ENCODE results near the gene ACP1. TPM values are rescaled to one million over a fixed set of nuclear protein-coding genes. Genes with fewer than 3 reads are reported as not detected.

Gene ACP1
- 68.1 and 72.8 TPM in 2 replicates for total RNA-seq (2012; rRNA removed)

DNA sequence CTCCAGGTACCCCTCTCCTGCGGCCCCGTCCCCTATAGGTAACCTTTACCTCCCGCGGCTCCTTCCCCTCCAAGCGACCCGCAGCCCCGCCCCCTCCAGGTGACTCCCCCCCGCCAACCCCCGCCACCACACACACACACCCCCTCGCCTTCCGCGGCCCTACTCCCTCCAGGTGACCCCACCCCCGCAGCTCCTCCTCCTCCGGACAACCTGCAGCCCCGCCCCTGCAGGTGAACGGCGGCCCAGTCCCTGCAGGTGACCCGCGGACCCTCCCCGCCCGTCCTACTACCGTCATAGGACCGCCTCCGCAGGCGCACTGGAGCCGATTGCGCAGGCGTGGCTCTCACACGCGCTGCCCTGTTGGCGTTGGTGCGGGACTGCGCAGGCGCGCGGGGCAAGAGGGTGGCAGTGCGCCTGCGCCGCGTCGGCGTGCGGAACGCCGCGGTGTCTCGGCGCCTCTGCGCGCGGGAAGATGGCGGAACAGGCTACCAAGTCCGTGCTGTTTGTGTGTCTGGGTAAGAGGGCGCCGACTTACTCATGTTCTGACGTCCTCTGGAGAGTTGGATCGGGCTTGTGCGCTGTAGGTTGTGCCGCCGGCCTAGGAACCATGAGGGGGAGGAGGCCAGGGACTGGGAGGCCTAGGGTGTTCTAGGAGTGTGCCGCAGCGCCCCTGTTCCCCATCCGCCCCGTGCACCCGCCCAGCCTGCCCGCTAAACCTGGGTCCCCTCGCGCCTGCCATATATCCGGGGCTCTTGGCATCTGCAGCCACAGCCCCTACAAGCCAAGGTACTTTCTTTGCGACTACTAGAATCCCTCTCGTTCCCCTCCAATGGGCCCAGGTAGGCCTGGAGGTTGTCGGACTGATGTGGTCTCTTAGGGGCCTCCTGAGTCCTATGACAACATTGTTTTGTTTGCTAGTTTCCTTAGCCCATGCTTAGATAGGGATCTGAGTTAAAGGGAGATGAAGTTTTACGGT lies at the start of gene ACP1:
ACP1 (plus strand) TSS at position 455 of the 976 bp plus-strand sequence; CDS start at position 473, 18 bp downstream.
- H3K4me2 ChIP-seq (ENCODE audit: low read length): peak within 1 kb of the TSS; percentile 87
- no peaks in the 10 kb centered on the region for H3K9me3 ChIP-seq (replicated peaks; ENCODE audit: low read length)
- H3K4me1 ChIP-seq (ENCODE audit: control insufficient read depth, insufficient read depth, low read length): peaks cover 20% of the 10 kb centered on the region
- peaks cover 4% of the 10 kb centered on the region for H3K36me3 ChIP-seq (ENCODE audit: insufficient read depth, low read length)
- peak within 1 kb of the TSS; percentile 92 for H3K4me3 ChIP-seq (ENCODE audit: low read length)
- H3K27me3 ChIP-seq (ENCODE audit: control insufficient read depth, insufficient read depth, low read length): no peaks in the 10 kb centered on the region
- H3K9ac ChIP-seq (ENCODE audit: low read depth, low read length): peak within 1 kb of the TSS; percentile 95

GRCh38 chr2:216068-216467 lies 48.7 kb upstream of the ACP1 start:
- Histone ChIP-seq H3K9me3 (replicated peaks; ENCODE audit: low read length) (peaks cover 7% of the 10 kb centered on the region), H3K36me3 (ENCODE audit: insufficient read depth, low read length) (peaks cover 12% of the 10 kb centered on the region), H3K9ac (ENCODE audit: low read depth, low read length) (no peak overlapping the region)

GRCh38 chr2:223451-223850 lies 41.3 kb upstream of the ACP1 start:
- Histone ChIP-seq H3K36me3 (ENCODE audit: insufficient read depth, low read length) (peaks cover 31% of the 10 kb centered on the region), H3K9ac (ENCODE audit: low read depth, low read length) (no peak overlapping the region)

More at GRCh38 chr2:216068-216467, 48.7 kb upstream of the ACP1 start:
- H3K27me3 ChIP-seq (ENCODE audit: control insufficient read depth, insufficient read depth, low read length): peaks cover 6% of the 10 kb centered on the region
- H3K4me3 ChIP-seq (ENCODE audit: low read length): no peak overlapping the region
- peaks cover 3% of the 10 kb centered on the region for H3K4me1 ChIP-seq (ENCODE audit: control insufficient read depth, insufficient read depth, low read length)
- H3K4me2 ChIP-seq (ENCODE audit: low read length): no peak overlapping the region

DNA sequence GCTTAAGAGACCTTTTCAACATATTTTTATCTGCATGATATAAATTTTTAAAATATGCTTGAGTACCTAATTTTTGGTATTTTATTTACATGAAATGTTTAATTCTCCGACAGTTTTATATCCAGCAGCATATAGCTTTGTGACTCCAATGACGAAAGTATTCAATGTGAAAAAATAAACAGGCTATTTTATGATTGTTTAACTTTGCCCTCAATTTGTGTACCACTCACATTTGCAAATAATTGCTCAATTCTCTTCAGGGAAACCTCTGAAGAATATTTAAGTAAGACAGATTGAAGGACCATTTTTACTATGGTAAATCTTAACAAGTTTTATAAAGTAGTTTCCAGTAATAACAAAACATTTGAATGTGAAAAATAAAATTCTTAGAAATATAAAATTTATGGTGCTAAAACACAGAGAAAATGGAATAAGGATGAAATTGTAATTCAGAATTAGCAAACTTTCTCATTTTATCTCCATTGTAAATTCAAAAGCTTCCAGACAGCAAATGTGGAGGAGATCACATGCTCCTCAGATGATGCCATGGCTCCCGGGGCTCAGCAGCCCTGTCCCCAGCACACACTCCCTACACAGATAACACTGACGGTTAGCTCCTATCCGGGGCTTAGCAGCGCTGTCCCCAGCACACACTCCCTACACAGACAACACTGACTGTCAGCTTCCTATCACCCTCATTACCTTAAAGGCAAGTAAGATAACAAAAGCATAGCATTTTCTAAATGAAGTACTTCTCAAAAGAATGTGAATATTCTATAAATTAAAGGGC lies 40.6 kb upstream of the ACP1 start:
- no peaks in the 10 kb centered on the region for H3K4me1 ChIP-seq (ENCODE audit: control insufficient read depth, insufficient read depth, low read length)
- H3K9me3 ChIP-seq (replicated peaks; ENCODE audit: low read length): no peaks in the 10 kb centered on the region
- no peak overlapping the region for H3K4me2 ChIP-seq (ENCODE audit: low read length)
- H3K27me3 ChIP-seq (ENCODE audit: control insufficient read depth, insufficient read depth, low read length): no peaks in the 10 kb centered on the region
- H3K9ac ChIP-seq (ENCODE audit: low read depth, low read length): no peak overlapping the region
- no peak overlapping the region for H3K4me3 ChIP-seq (ENCODE audit: low read length)
- H3K36me3 ChIP-seq (ENCODE audit: insufficient read depth, low read length): peaks cover 29% of the 10 kb centered on the region

More at GRCh38 chr2:223451-223850, 41.3 kb upstream of the ACP1 start:
- H3K27me3 ChIP-seq (ENCODE audit: control insufficient read depth, insufficient read depth, low read length): no peaks in the 10 kb centered on the region
- no peaks in the 10 kb centered on the region for H3K4me1 ChIP-seq (ENCODE audit: control insufficient read depth, insufficient read depth, low read length)
- no peak overlapping the region for H3K4me2 ChIP-seq (ENCODE audit: low read length)
- H3K4me3 ChIP-seq (ENCODE audit: low read length): no peak overlapping the region
- H3K9me3 ChIP-seq (replicated peaks; ENCODE audit: low read length): no peaks in the 10 kb centered on the region

DNA sequence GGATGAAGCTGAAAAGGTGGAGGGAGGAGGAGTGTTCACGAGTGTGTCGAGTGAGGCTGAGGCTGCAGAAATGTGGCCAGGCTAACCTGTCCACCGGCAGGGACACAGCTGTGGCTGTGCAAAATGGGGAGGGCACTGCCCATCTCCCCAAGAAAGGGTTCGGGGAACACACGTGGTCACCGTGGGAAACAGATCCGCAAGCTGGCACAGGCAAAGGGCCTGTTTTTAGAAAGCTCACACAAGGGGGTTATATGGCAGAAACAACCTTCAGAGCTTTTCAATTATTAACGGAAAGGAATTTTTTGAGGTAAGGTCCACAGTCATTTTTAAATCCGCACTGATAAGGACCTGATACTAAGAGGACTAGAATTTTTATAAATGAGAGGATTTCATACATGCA lies 36.6 kb upstream of the ACP1 start:
- Histone ChIP-seq H3K4me3 (ENCODE audit: low read length) (no peak overlapping the region), H3K9me3 (replicated peaks; ENCODE audit: low read length) (no peaks in the 10 kb centered on the region), H3K4me2 (ENCODE audit: low read length) (no peak overlapping the region), H3K9ac (ENCODE audit: low read depth, low read length) (no peak overlapping the region), H3K27me3 (ENCODE audit: control insufficient read depth, insufficient read depth, low read length) (no peaks in the 10 kb centered on the region), H3K4me1 (ENCODE audit: control insufficient read depth, insufficient read depth, low read length) (no peaks in the 10 kb centered on the region), H3K36me3 (ENCODE audit: insufficient read depth, low read length) (peaks cover 35% of the 10 kb centered on the region)

DNA sequence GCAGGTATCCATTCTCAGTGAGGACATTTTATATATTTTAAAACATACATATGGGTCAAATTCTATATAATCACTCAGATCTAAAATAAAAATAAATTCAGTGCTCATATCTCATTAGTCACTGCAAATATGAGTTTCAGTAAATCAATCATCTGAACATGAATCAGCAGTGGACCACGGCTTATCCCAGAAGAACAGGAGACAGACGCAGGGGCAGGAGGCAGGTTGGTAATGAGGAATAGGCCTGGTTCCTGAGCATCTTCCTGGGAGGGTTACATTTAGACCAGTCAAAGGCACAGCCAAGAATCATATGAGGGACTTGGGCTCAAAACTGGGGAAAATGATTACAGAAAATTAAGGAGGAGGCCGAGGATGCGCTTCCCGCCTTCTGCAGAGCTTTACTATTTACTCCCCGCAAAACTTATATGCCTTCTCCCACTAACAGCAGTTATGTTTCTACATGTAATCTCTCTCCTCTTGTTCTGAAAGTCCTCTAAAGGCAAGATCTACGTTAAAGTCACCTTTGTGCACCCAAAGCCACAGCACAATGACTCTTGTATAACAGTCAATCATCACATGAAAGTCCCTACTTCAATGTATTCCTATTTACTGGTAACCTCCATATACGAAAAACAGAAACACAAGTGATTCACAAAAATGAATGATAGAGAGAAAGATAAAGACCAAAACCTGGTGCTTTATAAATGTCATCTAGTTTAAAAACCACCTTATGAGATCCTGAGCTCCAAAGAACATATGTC lies 36.0 kb upstream of the ACP1 start:
- H3K4me2 ChIP-seq (ENCODE audit: low read length): no peak overlapping the region
- H3K9ac ChIP-seq (ENCODE audit: low read depth, low read length): no peak overlapping the region
- H3K27me3 ChIP-seq (ENCODE audit: control insufficient read depth, insufficient read depth, low read length): no peaks in the 10 kb centered on the region
- no peak overlapping the region for H3K4me3 ChIP-seq (ENCODE audit: low read length)
- peaks cover 33% of the 10 kb centered on the region for H3K36me3 ChIP-seq (ENCODE audit: insufficient read depth, low read length)
- no peaks in the 10 kb centered on the region for H3K9me3 ChIP-seq (replicated peaks; ENCODE audit: low read length)
- H3K4me1 ChIP-seq (ENCODE audit: control insufficient read depth, insufficient read depth, low read length): no peaks in the 10 kb centered on the region

DNA sequence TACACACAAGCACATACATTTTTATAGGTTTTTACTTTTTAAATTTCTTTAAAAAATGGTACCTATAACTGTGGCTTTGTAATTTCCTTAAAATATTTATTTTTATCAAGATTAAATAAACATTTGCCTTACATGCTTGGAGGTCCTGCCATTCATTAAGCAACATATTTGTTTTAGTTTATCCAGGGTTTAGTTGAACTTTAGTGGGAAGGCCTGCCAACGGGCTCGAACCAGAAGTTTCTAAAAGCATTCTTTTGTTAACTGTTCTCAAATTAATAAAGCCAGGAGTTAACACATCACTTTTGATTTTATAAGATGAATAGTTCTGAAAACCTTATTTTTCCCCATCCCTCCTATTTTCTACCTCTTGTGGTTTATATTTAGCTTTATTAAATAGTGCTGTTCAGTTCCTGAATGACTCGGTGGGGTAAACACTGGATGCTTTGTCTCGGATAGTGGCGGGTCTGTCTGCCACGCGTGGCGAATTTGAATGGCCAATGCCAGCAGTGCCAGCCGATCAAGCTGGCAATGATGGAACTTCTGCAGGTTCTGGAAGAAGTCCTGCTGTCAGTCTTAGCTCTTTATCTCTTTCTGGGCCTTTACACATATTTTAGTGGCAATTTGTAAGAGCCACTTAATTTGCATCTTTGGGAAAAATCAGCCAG lies 33.1 kb upstream of the ACP1 start:
- no peak overlapping the region for H3K4me2 ChIP-seq (ENCODE audit: low read length)
- H3K4me3 ChIP-seq (ENCODE audit: low read length): no peak overlapping the region
- no peaks in the 10 kb centered on the region for H3K9me3 ChIP-seq (replicated peaks; ENCODE audit: low read length)
- peaks cover 27% of the 10 kb centered on the region for H3K36me3 ChIP-seq (ENCODE audit: insufficient read depth, low read length)
- H3K9ac ChIP-seq (ENCODE audit: low read depth, low read length): no peak overlapping the region
- H3K27me3 ChIP-seq (ENCODE audit: control insufficient read depth, insufficient read depth, low read length): no peaks in the 10 kb centered on the region
- no peaks in the 10 kb centered on the region for H3K4me1 ChIP-seq (ENCODE audit: control insufficient read depth, insufficient read depth, low read length)

GRCh38 chr2:233030-233429 lies 31.7 kb upstream of the ACP1 start:
- H3K36me3 ChIP-seq (ENCODE audit: insufficient read depth, low read length): peaks cover 22% of the 10 kb centered on the region
- no peak overlapping the region for H3K4me2 ChIP-seq (ENCODE audit: low read length)
- no peak overlapping the region for H3K4me3 ChIP-seq (ENCODE audit: low read length)
- H3K9me3 ChIP-seq (replicated peaks; ENCODE audit: low read length): no peaks in the 10 kb centered on the region
- H3K27me3 ChIP-seq (ENCODE audit: control insufficient read depth, insufficient read depth, low read length): no peaks in the 10 kb centered on the region
- no peak overlapping the region for H3K9ac ChIP-seq (ENCODE audit: low read depth, low read length)
- H3K4me1 ChIP-seq (ENCODE audit: control insufficient read depth, insufficient read depth, low read length): no peaks in the 10 kb centered on the region

DNA sequence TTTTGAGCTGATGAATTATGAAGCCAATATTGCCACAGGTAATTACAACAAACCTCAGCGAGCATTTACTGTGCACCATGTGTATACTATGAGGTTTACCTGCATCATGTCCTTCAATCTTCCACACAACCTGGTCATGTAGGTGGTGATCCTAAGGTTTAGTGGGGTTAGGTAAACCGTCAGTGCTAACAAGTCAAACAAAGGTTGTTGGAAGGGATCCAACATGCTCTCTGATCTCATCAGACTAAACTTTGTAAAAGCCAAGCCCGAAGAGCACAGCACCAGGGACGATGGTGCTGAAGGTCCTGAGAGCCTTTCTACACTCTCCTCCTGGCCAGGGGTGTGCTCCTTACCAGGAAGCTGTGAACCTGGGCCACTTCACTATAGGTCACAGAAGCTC lies 30.3 kb upstream of the ACP1 start:
- no peaks in the 10 kb centered on the region for H3K9me3 ChIP-seq (replicated peaks; ENCODE audit: low read length)
- H3K36me3 ChIP-seq (ENCODE audit: insufficient read depth, low read length): peaks cover 22% of the 10 kb centered on the region
- no peaks in the 10 kb centered on the region for H3K4me1 ChIP-seq (ENCODE audit: control insufficient read depth, insufficient read depth, low read length)
- H3K9ac ChIP-seq (ENCODE audit: low read depth, low read length): no peak overlapping the region
- no peak overlapping the region for H3K4me2 ChIP-seq (ENCODE audit: low read length)
- H3K27me3 ChIP-seq (ENCODE audit: control insufficient read depth, insufficient read depth, low read length): no peaks in the 10 kb centered on the region
- H3K4me3 ChIP-seq (ENCODE audit: low read length): no peak overlapping the region

DNA sequence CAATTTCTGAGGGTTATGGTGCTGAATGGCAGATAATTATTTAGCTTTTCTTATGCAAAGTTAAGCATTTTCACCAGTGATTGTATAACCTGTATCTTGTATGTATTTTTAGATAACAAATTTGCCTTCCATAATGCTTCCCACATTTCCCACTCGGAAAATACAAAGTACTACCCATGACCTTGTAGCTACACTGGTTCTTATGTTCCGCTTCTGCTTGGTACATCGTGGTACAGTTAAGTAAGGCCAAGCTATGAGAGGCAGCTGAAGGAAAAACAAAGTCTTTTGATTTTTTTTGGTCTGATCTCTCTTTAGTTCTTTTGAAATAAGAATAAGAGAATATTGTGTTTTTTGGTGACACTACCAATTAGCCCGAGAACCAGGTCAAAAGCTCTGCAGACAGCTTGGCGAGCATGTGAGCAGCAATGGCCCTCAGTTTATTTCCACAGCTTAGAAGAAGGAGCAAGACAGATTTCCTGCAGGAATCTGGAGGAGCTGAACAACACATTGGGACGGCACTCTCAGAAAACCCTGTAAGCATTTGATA lies 27.7 kb upstream of the ACP1 start:
- no peak overlapping the region for H3K4me3 ChIP-seq (ENCODE audit: low read length)
- H3K4me2 ChIP-seq (ENCODE audit: low read length): no peak overlapping the region
- no peaks in the 10 kb centered on the region for H3K4me1 ChIP-seq (ENCODE audit: control insufficient read depth, insufficient read depth, low read length)
- no peaks in the 10 kb centered on the region for H3K9me3 ChIP-seq (replicated peaks; ENCODE audit: low read length)
- no peak overlapping the region for H3K9ac ChIP-seq (ENCODE audit: low read depth, low read length)
- H3K27me3 ChIP-seq (ENCODE audit: control insufficient read depth, insufficient read depth, low read length): no peaks in the 10 kb centered on the region
- peaks cover 12% of the 10 kb centered on the region for H3K36me3 ChIP-seq (ENCODE audit: insufficient read depth, low read length)

All from skeletal muscle satellite cell (primary cell).